Stomach (tissue), 4 donors: ENCODE measurements around the gene NDUFA3.

Experiments
- EP300 ChIP-seq: sonication (generic); formaldehyde crosslinking; IDR thresholded peaks from one replicate; pipeline ENCODE4 v1.6.1; 2017; ENCODE audit warnings: antibody characterized with exemption
- POLR2A ChIP-seq, 4 donors: fragments of 450-650 bp; IDR thresholded peaks; one replicate each; pipeline ENCODE4 v1.6.1; 2016; ENCODE audit warnings: antibody characterized with exemption in 4 of 4, control low read depth in 2 of 4, mild to moderate bottlenecking in 1 of 4, moderate library complexity in 1 of 4
- POLR2AphosphoS5 ChIP-seq, 3 donors: sonication (generic); formaldehyde crosslinking; IDR thresholded peaks; one replicate each; pipeline ENCODE4 v1.6.1; 2016; ENCODE audit warnings: antibody characterized with exemption in 3 of 3
- TF ChIP-seq, protein P1 (sequence below), 7 experiments: fragments of 450-650 bp in 4 of 7; fragments of 200-600 bp in 3 of 7; sonication (generic) in 3 of 7; IDR thresholded peaks; one replicate each; pipeline ENCODE4 v1.5.1; 2016 to 2019; ENCODE audit warnings: antibody characterized with exemption in 7 of 7, control low read depth in 2 of 7, mild to moderate bottlenecking in 1 of 7

DNA sequence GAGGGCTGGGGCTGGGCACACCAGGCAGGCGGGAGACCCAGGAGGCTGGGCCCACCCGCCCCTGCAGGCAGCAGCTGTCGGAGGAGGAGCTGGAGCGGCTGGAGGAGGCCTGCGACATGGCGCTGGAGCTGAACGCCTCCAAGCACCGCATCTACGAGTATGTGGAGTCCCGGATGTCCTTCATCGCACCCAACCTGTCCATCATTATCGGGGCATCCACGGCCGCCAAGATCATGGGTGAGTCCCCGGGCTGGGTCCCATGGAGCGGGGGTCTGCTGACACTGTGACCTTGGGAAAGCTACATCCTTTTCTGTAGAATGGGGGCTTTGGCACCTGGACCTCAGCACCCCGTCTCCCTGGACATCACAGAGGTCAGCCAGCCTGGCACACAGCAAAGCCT, 21.0 kb downstream of the NDUFA3 start:
- TF ChIP-seq, protein P1, sequence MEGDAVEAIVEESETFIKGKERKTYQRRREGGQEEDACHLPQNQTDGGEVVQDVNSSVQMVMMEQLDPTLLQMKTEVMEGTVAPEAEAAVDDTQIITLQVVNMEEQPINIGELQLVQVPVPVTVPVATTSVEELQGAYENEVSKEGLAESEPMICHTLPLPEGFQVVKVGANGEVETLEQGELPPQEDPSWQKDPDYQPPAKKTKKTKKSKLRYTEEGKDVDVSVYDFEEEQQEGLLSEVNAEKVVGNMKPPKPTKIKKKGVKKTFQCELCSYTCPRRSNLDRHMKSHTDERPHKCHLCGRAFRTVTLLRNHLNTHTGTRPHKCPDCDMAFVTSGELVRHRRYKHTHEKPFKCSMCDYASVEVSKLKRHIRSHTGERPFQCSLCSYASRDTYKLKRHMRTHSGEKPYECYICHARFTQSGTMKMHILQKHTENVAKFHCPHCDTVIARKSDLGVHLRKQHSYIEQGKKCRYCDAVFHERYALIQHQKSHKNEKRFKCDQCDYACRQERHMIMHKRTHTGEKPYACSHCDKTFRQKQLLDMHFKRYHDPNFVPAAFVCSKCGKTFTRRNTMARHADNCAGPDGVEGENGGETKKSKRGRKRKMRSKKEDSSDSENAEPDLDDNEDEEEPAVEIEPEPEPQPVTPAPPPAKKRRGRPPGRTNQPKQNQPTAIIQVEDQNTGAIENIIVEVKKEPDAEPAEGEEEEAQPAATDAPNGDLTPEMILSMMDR (IDR thresholded peaks at IDR 0.05): no peak
- no peak for TF ChIP-seq POLR2AphosphoS5 (IDR thresholded peaks at IDR 0.05)
- no peak for TF ChIP-seq POLR2A (IDR thresholded peaks at IDR 0.05)
- no peak for TF ChIP-seq EP300
